SK-N-MC (cell line): ENCODE data around the gene MCOLN2.

Experiments used
- EZH2 ChIP-seq: fragments of 200-600 bp; sonication (generic); IDR thresholded peaks from one replicate; pipeline ENCODE4 v1.6.1; 2017; ENCODE audit warnings: antibody characterized with exemption
- POLR2AphosphoS5 ChIP-seq: IDR thresholded peaks from 2 replicates; pipeline ENCODE4 v1.6.1; 2012; ENCODE audit warnings: mild to moderate bottlenecking, low read depth, low read length, borderline replicate concordance

DNA sequence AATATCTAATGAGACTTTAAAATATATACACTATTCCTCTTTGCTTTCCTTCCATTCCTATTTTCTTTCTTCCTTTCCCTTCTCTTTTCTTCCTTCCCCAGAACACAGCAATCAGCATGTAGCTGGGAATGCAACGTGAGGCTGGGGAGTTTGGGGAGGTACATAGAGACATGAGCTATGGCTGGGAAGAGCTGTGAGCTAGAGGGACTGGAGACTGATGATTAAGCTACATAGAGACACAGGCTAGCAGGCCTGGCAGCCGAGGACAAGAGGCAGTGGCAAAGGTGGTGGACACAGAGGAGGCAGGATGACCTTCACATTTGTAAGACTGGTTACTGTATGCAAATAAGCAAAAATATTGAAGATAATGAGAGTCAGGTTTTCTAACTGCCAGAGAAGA lies 111.4 kb downstream of the MCOLN2 start:
- TF ChIP-seq POLR2AphosphoS5 (no peak), EZH2 (no peak)
